ENCODE data around the gene FGB. TPM values are rescaled to one million over a fixed set of nuclear protein-coding genes. Genes with fewer than 3 reads are reported as not detected.

FGB gene
- total RNA-seq, 4 donors from 2014 or later, result 17.9 to 40.2 TPM; not detected in 2

DNA sequence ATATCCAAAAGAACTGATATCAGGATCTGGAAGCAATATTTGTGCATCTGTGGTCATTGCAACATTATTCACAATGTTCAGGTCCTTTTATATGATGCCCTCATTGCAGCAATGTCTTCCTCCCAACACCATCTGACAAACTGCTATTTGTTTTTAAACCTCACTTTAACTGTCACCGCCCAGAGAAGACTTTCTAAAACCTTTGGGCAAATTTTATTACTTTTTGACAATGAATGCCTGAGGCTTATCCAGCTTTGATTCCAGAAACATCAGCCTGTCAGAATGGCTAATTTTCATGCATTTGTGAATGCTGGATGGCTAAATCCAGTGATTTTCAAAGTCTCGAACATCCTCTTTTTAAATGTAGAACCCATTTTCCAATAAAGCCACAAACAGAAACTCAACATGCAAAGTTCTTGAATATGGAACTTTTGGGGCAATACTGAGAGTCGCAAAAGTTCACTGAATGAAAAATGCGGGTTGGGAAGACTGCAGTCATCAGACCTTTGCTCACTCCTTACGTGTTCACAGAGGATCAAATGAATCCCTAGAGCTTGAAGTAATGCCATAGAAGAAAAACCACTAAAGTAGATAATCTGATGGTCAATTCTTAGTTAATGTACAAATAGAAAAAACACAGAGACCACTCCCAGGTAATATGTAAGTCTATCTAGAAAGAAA, 10.5 kb downstream of the FGB start:
- H3K4me1 ChIP-seq, result no peaks in the 10 kb centered on the region
- in situ Hi-C loops (cut with MboI; ENCODE audit: low sequenced_read_pairs in 4 of 4), result loop anchor here in 1 of 4 donors (25.0 kb wide), 1 partner anchor 789 kb away; no protein-coding TSS in a partner anchor
- no peak overlapping the region for H3K4me3 ChIP-seq
- DNase-seq (no peak), ATAC-seq (no peak)
- H3K27me3 ChIP-seq, result no peaks in the 10 kb centered on the region
- H3K36me3 ChIP-seq, result no peaks in the 10 kb centered on the region
- H3K27ac ChIP-seq, result no peak overlapping the region
- no peak for TF ChIP-seq POLR2A (IDR thresholded peaks at IDR 0.05)
- TF ChIP-seq, protein P1, sequence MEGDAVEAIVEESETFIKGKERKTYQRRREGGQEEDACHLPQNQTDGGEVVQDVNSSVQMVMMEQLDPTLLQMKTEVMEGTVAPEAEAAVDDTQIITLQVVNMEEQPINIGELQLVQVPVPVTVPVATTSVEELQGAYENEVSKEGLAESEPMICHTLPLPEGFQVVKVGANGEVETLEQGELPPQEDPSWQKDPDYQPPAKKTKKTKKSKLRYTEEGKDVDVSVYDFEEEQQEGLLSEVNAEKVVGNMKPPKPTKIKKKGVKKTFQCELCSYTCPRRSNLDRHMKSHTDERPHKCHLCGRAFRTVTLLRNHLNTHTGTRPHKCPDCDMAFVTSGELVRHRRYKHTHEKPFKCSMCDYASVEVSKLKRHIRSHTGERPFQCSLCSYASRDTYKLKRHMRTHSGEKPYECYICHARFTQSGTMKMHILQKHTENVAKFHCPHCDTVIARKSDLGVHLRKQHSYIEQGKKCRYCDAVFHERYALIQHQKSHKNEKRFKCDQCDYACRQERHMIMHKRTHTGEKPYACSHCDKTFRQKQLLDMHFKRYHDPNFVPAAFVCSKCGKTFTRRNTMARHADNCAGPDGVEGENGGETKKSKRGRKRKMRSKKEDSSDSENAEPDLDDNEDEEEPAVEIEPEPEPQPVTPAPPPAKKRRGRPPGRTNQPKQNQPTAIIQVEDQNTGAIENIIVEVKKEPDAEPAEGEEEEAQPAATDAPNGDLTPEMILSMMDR (IDR thresholded peaks at IDR 0.05 in 4 of 5, conservative IDR thresholded peaks at IDR 0.05 in 1 of 5), result no peak
- intact Hi-C loops (cut with DNase I; ENCODE audit: low total_unique reads), result no loop called here
- H3K9me3 ChIP-seq, result no peaks in the 10 kb centered on the region

DNA sequence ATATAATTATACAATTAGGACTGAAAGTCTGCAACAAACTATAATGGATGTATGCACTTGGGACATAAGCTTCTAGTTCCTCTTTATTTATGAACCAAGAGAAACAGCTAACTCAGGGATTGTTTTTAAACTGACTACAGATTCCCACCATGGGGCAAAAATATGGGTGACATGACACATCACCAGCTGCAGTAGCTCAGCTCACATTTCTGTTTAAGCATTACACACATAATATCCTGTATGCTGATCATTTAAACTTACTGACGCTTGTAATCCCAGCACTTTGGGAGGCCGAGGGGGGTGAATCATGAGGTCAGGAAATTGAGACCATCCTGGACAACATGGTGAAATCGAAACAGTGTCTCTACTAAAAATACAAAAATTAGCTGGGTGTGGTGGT, 11.5 kb downstream of the FGB start:
- H3K27ac ChIP-seq, result no peak overlapping the region
- in situ Hi-C loops (cut with MboI; ENCODE audit: low sequenced_read_pairs in 4 of 4) (loop anchor here in 1 of 4 donors (25.0 kb wide), 1 partner anchor 788 kb away; no protein-coding TSS in a partner anchor), intact Hi-C loops (cut with DNase I; ENCODE audit: low total_unique reads) (no loop called here)
- DNase-seq, result no peak
- ATAC-seq, result no peak
- TF ChIP-seq POLR2A (IDR thresholded peaks at IDR 0.05), result no peak
- TF ChIP-seq, protein P1 (IDR thresholded peaks at IDR 0.05 in 4 of 5, conservative IDR thresholded peaks at IDR 0.05 in 1 of 5), result no peak
- H3K4me3 ChIP-seq, result no peak overlapping the region
- H3K9me3 ChIP-seq, result no peaks in the 10 kb centered on the region
- H3K36me3 ChIP-seq, result no peaks in the 10 kb centered on the region
- H3K4me1 ChIP-seq, result no peaks in the 10 kb centered on the region
- H3K27me3 ChIP-seq, result no peaks in the 10 kb centered on the region

DNA sequence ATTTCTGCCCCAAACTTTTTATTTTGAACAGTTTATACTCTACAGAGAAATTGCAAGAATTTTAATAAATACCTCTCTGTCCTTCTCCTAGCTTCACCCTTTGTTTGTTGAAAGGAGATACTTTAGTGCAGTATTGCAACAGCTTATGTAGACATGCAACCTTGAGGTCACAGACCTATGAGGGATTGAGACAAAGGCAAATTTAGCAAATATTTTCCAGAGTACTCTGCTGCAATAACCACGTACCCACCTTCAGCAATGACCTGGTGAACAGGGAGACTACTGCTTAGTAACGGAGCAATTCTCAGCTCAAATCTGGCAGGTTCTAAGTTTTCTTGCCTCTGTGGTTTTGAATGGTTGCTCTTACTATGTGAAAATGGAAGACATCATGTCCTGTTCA, 14.5 kb downstream of the FGB start:
- in situ Hi-C loops (cut with MboI; ENCODE audit: low sequenced_read_pairs in 4 of 4) (no loop called here), intact Hi-C loops (cut with DNase I; ENCODE audit: low total_unique reads) (no loop called here)
- DNase-seq (no peak), ATAC-seq (no peak)
- Histone ChIP-seq H3K4me1 (no peaks in the 10 kb centered on the region), H3K27me3 (no peaks in the 10 kb centered on the region), H3K36me3 (no peaks in the 10 kb centered on the region), H3K4me3 (no peak overlapping the region), H3K9me3 (no peaks in the 10 kb centered on the region), H3K27ac (no peak overlapping the region)
- TF ChIP-seq, protein P1 (IDR thresholded peaks at IDR 0.05 in 4 of 5, conservative IDR thresholded peaks at IDR 0.05 in 1 of 5), result no peak
- TF ChIP-seq POLR2A (IDR thresholded peaks at IDR 0.05), result no peak

DNA sequence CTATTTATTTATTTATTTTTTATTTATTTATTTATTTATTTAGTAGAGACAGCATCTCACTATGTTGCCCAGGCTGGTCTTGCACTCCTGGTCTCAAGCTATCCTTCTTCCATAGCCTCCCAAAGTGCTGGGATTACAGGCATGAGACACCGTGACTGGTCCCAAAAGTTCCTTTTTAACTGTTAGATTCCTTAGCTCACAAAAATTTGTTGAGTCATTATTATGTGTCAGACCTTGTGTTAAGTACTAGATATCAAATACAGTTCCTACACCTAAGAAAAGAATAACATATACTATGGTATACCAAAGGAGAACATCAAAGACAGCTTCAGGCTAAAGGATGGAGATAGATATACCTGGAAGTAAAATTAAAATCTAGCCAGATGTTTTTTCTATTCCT, 16.1 kb downstream of the FGB start:
- H3K27me3 ChIP-seq, result no peaks in the 10 kb centered on the region
- no peak overlapping the region for H3K27ac ChIP-seq
- H3K4me3 ChIP-seq, result no peak overlapping the region
- H3K9me3 ChIP-seq, result no peaks in the 10 kb centered on the region
- TF ChIP-seq, protein P1 (IDR thresholded peaks at IDR 0.05 in 4 of 5, conservative IDR thresholded peaks at IDR 0.05 in 1 of 5), result no peak
- no peak for TF ChIP-seq POLR2A (IDR thresholded peaks at IDR 0.05)
- no peaks in the 10 kb centered on the region for H3K4me1 ChIP-seq
- ATAC-seq, result no peak
- in situ Hi-C loops (cut with MboI; ENCODE audit: low sequenced_read_pairs in 4 of 4), result no loop called here
- no peaks in the 10 kb centered on the region for H3K36me3 ChIP-seq
- intact Hi-C loops (cut with DNase I; ENCODE audit: low total_unique reads), result no loop called here
- no peak for DNase-seq

DNA sequence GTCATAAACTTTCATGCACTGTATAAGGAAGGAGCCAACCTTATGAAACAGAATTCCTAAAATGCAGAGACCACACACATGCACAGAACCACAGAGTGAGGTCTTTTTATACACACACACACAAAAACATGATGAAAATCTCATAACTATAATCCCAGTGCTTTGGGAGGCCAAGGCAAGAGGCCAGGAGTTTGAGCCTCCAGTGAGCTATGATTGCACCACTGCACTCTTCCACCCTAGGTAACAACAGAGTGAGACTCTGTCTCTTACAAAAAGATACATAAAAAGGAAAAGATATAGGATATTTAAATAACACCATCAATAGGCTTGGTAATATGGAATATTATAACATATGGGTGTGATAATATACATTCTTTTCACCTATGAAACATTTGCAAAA, 17.1 kb downstream of the FGB start:
- no peak for DNase-seq
- Histone ChIP-seq H3K36me3 (no peaks in the 10 kb centered on the region), H3K27ac (no peak overlapping the region), H3K4me1 (no peaks in the 10 kb centered on the region), H3K4me3 (no peak overlapping the region), H3K27me3 (no peaks in the 10 kb centered on the region), H3K9me3 (no peaks in the 10 kb centered on the region)
- no peak for TF ChIP-seq POLR2A (IDR thresholded peaks at IDR 0.05)
- TF ChIP-seq, protein P1 (IDR thresholded peaks at IDR 0.05 in 4 of 5, conservative IDR thresholded peaks at IDR 0.05 in 1 of 5), result no peak
- no peak for ATAC-seq
- in situ Hi-C loops (cut with MboI; ENCODE audit: low sequenced_read_pairs in 4 of 4), result no loop called here
- intact Hi-C loops (cut with DNase I; ENCODE audit: low total_unique reads), result no loop called here

Data from gastrocnemius medialis (tissue), 4 donors.